Type B pancreatic cell (in vitro differentiated cells): ENCODE results near the gene PITX1. TPM values are rescaled to one million over a fixed set of nuclear protein-coding genes. Genes with fewer than 3 reads are reported as not detected.

Source experiments
- DNase-seq: peaks from one replicate; pipeline ENCODE4 v3.0.0; 2021; ENCODE audit warnings: mixed read lengths; ENCODE audit not compliant: unreplicated experiment; ENCODE audit errors: extremely low spot score
- H3K27ac Mint-ChIP-seq: 2 replicates; pipeline ENCODE4 v1.8.0; 2021; ENCODE audit warnings: mild to moderate bottlenecking, mixed read lengths
- H3K27me3 Mint-ChIP-seq: 2 replicates; pipeline ENCODE4 v1.8.0; 2021; ENCODE audit warnings: mixed read lengths
- H3K36me3 Mint-ChIP-seq: 2 replicates; pipeline ENCODE4 v1.8.0; 2021; ENCODE audit warnings: mixed read lengths
- H3K4me1 Mint-ChIP-seq: one replicate; pipeline ENCODE4 v1.8.0; 2021; ENCODE audit warnings: mixed read lengths; ENCODE audit not compliant: unreplicated experiment
- H3K4me3 Mint-ChIP-seq: 2 replicates; pipeline ENCODE4 v1.8.0; 2021; ENCODE audit warnings: mild to moderate bottlenecking, mixed read lengths
- H3K9me3 Mint-ChIP-seq: 2 replicates; pipeline ENCODE4 v1.8.0; 2021; ENCODE audit warnings: mixed read lengths
- CTCF ChIP-seq: fragments of 200-600 bp; sonication (generic); conservative IDR thresholded peaks from 2 replicates; pipeline ENCODE4 v1.5.0; 2021; ENCODE audit warnings: antibody characterized with exemption, mild to moderate bottlenecking
- total RNA-seq: library from RNA; stranded (reverse); gene quantifications from 2 replicates; pipeline ENCODE4 v1.2.1, GENCODE V29; 2021; ENCODE audit warnings: low replicate concordance

Gene PITX1
- total RNA-seq, 1 donor from 2014 or later, result 6.3 TPM

GRCh38 chr5:135037519-135038204, 3.6 kb upstream of the PITX1 start:
- DNase-seq, result no peak
- no peak overlapping the region for H3K27ac Mint-ChIP-seq
- H3K27me3 Mint-ChIP-seq, result peaks cover 85% of the 10 kb centered on the region
- H3K9me3 Mint-ChIP-seq, result no peaks in the 10 kb centered on the region
- H3K4me3 Mint-ChIP-seq, result no peak overlapping the region
- TF ChIP-seq CTCF, result no peak
- no peaks in the 10 kb centered on the region for H3K36me3 Mint-ChIP-seq
- H3K4me1 Mint-ChIP-seq, result peaks cover 8% of the 10 kb centered on the region

GRCh38 chr5:135036405-135036804, 2.4 kb upstream of the PITX1 start:
- H3K36me3 Mint-ChIP-seq, result no peaks in the 10 kb centered on the region
- peaks cover 12% of the 10 kb centered on the region for H3K4me1 Mint-ChIP-seq
- H3K9me3 Mint-ChIP-seq, result no peaks in the 10 kb centered on the region
- DNase-seq, result no peak
- TF ChIP-seq CTCF, result no peak
- H3K27me3 Mint-ChIP-seq, result peaks cover 84% of the 10 kb centered on the region
- peak overlapping the region; percentile 70 for H3K4me3 Mint-ChIP-seq
- peak overlapping the region; percentile 55 for H3K27ac Mint-ChIP-seq

DNA sequence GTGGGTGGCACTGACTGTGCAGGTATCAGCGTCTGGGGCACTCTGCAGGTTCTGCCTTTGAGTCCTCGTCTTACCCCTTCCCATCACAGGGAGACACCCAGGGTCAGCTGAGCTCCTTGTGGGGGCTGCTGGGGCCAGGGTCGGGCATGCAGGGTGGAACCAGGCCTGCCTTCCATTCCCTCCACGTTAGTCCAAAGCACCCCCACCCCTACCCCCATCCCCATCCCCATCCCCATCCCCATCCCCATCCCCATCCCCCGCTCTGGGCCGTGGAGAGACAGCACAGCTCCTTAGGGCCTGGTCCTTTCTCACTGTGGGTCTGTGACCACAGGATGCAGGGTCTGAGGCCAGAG, 1.6 kb upstream of the PITX1 start:
- Mint-ChIP-seq H3K36me3 (no peaks in the 10 kb centered on the region), H3K4me3 (peak overlapping the region; percentile 70), H3K4me1 (peaks cover 12% of the 10 kb centered on the region), H3K27me3 (peaks cover 84% of the 10 kb centered on the region), H3K27ac (no peak overlapping the region), H3K9me3 (no peaks in the 10 kb centered on the region)
- no peak for TF ChIP-seq CTCF
- DNase-seq, result no peak

DNA sequence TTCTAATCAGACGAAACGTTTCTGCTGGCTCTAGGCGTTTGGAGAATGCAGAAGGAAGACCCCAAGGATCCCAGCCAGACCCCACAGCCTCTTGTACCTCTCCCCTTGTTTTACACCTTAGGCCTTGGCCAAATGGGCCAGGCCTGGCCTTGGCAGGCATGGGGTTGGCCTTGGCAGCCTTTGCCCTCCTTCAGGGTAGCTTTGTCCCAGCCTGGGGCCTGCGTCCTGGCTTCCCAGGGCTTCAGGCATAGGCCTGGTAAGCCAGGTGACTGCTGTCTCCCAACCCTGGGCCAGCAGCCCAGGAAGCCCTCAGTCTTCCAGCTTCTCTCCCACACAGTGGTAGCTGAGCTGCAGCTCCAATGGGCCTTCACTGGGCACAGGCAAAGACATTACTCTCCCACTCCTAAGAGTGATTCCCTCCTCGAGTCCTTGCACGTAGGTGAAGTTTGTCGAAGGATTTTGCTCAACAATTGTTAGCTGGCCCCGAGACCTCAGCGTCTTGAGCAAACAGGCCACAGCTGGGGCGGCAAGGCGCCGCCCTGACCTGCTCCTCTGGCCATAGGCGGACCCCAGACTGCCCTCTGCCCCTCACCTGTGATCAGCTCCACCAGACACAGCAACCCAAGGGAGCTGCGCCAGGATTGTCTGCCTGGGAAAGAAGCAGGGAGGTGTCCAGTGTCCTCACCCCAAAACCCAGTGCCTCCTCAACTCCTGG, 1.1 kb upstream of the PITX1 start:
- TF ChIP-seq CTCF, result no peak
- Mint-ChIP-seq H3K27me3 (peaks cover 84% of the 10 kb centered on the region), H3K36me3 (no peaks in the 10 kb centered on the region), H3K4me1 (peaks cover 12% of the 10 kb centered on the region), H3K9me3 (no peaks in the 10 kb centered on the region), H3K27ac (peak overlapping the region; percentile 77), H3K4me3 (peak overlapping the region; percentile 90)
- DNase-seq, result no peak

GRCh38 chr5:135034236-135034962, 371 bp upstream of the PITX1 start:
- H3K4me3 Mint-ChIP-seq, result peak overlapping the region; percentile 90
- TF ChIP-seq CTCF, result no peak
- H3K4me1 Mint-ChIP-seq, result peaks cover 12% of the 10 kb centered on the region
- H3K27ac Mint-ChIP-seq, result peak overlapping the region; percentile 77
- no peaks in the 10 kb centered on the region for H3K36me3 Mint-ChIP-seq
- H3K9me3 Mint-ChIP-seq, result no peaks in the 10 kb centered on the region
- DNase-seq, result no peak
- peaks cover 88% of the 10 kb centered on the region for H3K27me3 Mint-ChIP-seq
